Mucosa of descending colon (tissue), 3 donors: ENCODE data around the gene PTGES2. TPM values are rescaled to one million over a fixed set of nuclear protein-coding genes. Genes with fewer than 3 reads are reported as not detected.

ENCODE experiments used
- ATAC-seq: fragments of 200-7000 bp; cut with Tn5 transposase; one replicate; pipeline ENCODE4 v1.9.1; 2020; ENCODE audit warnings: mild to moderate bottlenecking, moderate library complexity
- DNase-seq, 3 donors: peaks; one replicate each; pipeline ENCODE4 v3.0.0-alpha.2; 2020
- H3K36me3 ChIP-seq: fragments of 200-600 bp; one replicate; pipeline ENCODE4 v1.8.0; 2021; ENCODE audit warnings: low read depth, mild to moderate bottlenecking
- H3K4me1 ChIP-seq: fragments of 200-600 bp; one replicate; pipeline ENCODE4 v1.8.0; 2021; ENCODE audit warnings: low read depth, mild to moderate bottlenecking
- H3K4me3 ChIP-seq: fragments of 200-600 bp; one replicate; pipeline ENCODE4 v1.8.0; 2021; ENCODE audit warnings: mild to moderate bottlenecking
- H3K9me3 ChIP-seq: fragments of 200-600 bp; one replicate; pipeline ENCODE4 v1.8.0; 2021; ENCODE audit warnings: mild to moderate bottlenecking
- CTCF ChIP-seq: fragments of 200-600 bp; IDR thresholded peaks from one replicate; pipeline ENCODE4 v1.8.0; 2022; ENCODE audit warnings: antibody characterized with exemption, mild to moderate bottlenecking
- intact Hi-C, 2 donors: fragments of 100-400 bp; cut with DNase I in 1 of 2; cut with micrococcal nuclease in 1 of 2; formaldehyde crosslinking; loops; one replicate each; pipeline versions ENCODE4 v1.11.0 to v1.11.1; 2022; cut with DNase I, micrococcal nuclease
- total RNA-seq, 3 donors: library from RNA; stranded (reverse); fragmentation: NEBNext Ultra II Directional in 2 of 3; extraction: Animal tissue kit (Norgen Biotek cat#: 25700) in 2 of 3; gene quantifications; one replicate each; pipeline versions ENCODE4 v1.2.1 to v1.2.4, GENCODE V29; 2021 to 2023
- donor health status: DM: no; HTN: no; CAD: no; lungs with moderate emphysema.
- donor health status: DM: no; HTN: no; CAD: no.
- donor health status: DM: no; HTN: yes; CAD: no.

The PTGES2 gene
- total RNA-seq, 3 donors from 2014 or later, result 65.3 to 99.7 (median 90.6) TPM

DNA sequence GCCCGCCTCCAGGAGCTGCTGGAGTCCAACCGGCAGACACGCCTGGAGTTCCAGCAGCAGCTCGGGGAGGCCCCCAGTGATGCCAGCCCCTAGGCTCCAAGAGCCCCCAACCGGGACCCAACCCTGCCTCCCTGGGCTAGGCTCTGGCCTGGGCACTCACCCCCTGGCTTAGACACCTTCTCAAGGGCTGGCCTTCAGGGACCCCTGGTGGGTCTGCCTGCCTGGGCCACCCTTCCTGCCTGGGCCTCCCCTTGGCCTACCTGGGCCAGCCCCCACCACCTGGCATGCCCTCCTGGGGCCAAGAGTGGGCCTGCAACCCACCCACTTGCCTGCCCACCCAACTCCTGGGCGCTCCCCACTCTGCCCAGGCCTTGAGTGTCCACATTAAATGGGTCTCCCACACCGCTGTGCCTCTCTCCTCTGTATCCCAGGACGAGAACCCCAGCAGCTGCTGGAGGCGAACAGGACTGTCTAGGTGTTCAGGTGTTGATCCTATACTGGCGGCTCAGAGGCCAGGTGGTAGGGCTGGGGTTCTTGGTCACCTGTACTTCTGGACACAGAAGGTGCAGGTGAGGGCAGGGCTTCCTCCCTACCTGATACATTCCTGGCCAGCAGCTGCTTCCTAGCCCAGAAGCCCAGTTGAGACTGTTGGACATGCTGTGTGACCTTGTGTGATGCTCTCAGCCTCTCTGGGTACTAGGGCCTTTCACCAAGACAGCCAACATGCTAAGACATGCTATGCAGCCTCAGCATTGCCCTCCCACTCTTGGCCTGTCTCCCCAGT is 36.2 kb upstream of the PTGES2 start:
- Histone ChIP-seq H3K36me3 (no peaks in the 10 kb centered on the region), H3K4me1 (no peaks in the 10 kb centered on the region), H3K9me3 (no peaks in the 10 kb centered on the region), H3K4me3 (no peak overlapping the region)
- no peak for ATAC-seq
- no peak for TF ChIP-seq CTCF
- peak in 1 of 3 donors; percentile 23 for DNase-seq
- intact Hi-C loops, result no loop called here

GRCh38 chr9:128163027-128163515 is 35.5 kb upstream of the PTGES2 start:
- Histone ChIP-seq H3K9me3 (no peaks in the 10 kb centered on the region), H3K36me3 (no peaks in the 10 kb centered on the region), H3K4me3 (no peak overlapping the region), H3K4me1 (no peaks in the 10 kb centered on the region)
- ATAC-seq (no peak), DNase-seq (no peak)
- intact Hi-C loops, result no loop called here
- no peak for TF ChIP-seq CTCF

GRCh38 chr9:128162215-128163026 is 34.9 kb upstream of the PTGES2 start:
- ATAC-seq (no peak), DNase-seq (no peak)
- Histone ChIP-seq H3K36me3 (no peaks in the 10 kb centered on the region), H3K4me1 (no peaks in the 10 kb centered on the region), H3K9me3 (no peaks in the 10 kb centered on the region), H3K4me3 (no peak overlapping the region)
- intact Hi-C loops, result no loop called here
- no peak for TF ChIP-seq CTCF

- no peak for ATAC-seq
- intact Hi-C loops, result no loop called here
- no peak overlapping the region for H3K4me3 ChIP-seq
Measured at GRCh38 chr9:128161215-128161902, 33.8 kb upstream of the PTGES2 start.

More at GRCh38 chr9:128161215-128161902, 33.8 kb upstream of the PTGES2 start:
- DNase-seq, result no peak
- Histone ChIP-seq H3K36me3 (no peaks in the 10 kb centered on the region), H3K9me3 (no peaks in the 10 kb centered on the region), H3K4me1 (no peaks in the 10 kb centered on the region)
- TF ChIP-seq CTCF, result no peak
